GM08714 (cell line): Measurements from ENCODE around the gene ABCA4.

Experiments used
- H3K4me3 ChIP-seq: fragments of 200-500 bp; sonication (Bioruptor generic); 2 replicates; pipeline ENCODE4 v1.5.1; 2014; ENCODE audit warnings: mild to moderate bottlenecking, low read length, inconsistent platforms
- ZNF274 ChIP-seq: IDR thresholded peaks from 2 replicates; pipeline ENCODE4 v1.6.1; 2012; ENCODE audit warnings: mild to moderate bottlenecking, low read depth, low read length

The ABCA4 gene

GRCh38 chr1:94032637-94033036 lies 88.3 kb downstream of the ABCA4 start:
- no peak overlapping the region for H3K4me3 ChIP-seq
- TF ChIP-seq ZNF274: no peak

GRCh38 chr1:94031591-94031990 lies 89.4 kb downstream of the ABCA4 start:
- no peak overlapping the region for H3K4me3 ChIP-seq
- TF ChIP-seq ZNF274: no peak

GRCh38 chr1:94031154-94031553 lies 89.8 kb downstream of the ABCA4 start:
- no peak for TF ChIP-seq ZNF274
- H3K4me3 ChIP-seq: no peak overlapping the region

GRCh38 chr1:94029130-94029993 lies 91.6 kb downstream of the ABCA4 start:
- no peak overlapping the region for H3K4me3 ChIP-seq
- no peak for TF ChIP-seq ZNF274

GRCh38 chr1:94027721-94028515 lies 93.0 kb downstream of the ABCA4 start:
- TF ChIP-seq ZNF274: no peak
- no peak overlapping the region for H3K4me3 ChIP-seq

GRCh38 chr1:94026619-94027380 lies 94.1 kb downstream of the ABCA4 start:
- TF ChIP-seq ZNF274: no peak
- no peak overlapping the region for H3K4me3 ChIP-seq

GRCh38 chr1:94025383-94026340 lies 95.3 kb downstream of the ABCA4 start:
- TF ChIP-seq ZNF274: no peak
- no peak overlapping the region for H3K4me3 ChIP-seq

- no peak for TF ChIP-seq ZNF274
- H3K4me3 ChIP-seq: no peak overlapping the region
Observed at GRCh38 chr1:94024104-94024792, 96.7 kb downstream of the ABCA4 start.

- no peak overlapping the region for H3K4me3 ChIP-seq
- no peak for TF ChIP-seq ZNF274
Observed at GRCh38 chr1:94022471-94023189, 98.3 kb downstream of the ABCA4 start.

GRCh38 chr1:94020764-94021579 lies 100.0 kb downstream of the ABCA4 start:
- H3K4me3 ChIP-seq: no peak overlapping the region
- TF ChIP-seq ZNF274: no peak

GRCh38 chr1:94019327-94019726 lies 101.6 kb downstream of the ABCA4 start:
- H3K4me3 ChIP-seq: no peak overlapping the region
- TF ChIP-seq ZNF274: no peak
